IPS-11a (cell line): Measurements from ENCODE around the gene HJV.

Experiments
- H3K4me3 ChIP-seq: one replicate; pipeline ENCODE4 v1.5.1; 2013; ENCODE audit warnings: low read depth, low read length, control low read depth

HJV gene

DNA sequence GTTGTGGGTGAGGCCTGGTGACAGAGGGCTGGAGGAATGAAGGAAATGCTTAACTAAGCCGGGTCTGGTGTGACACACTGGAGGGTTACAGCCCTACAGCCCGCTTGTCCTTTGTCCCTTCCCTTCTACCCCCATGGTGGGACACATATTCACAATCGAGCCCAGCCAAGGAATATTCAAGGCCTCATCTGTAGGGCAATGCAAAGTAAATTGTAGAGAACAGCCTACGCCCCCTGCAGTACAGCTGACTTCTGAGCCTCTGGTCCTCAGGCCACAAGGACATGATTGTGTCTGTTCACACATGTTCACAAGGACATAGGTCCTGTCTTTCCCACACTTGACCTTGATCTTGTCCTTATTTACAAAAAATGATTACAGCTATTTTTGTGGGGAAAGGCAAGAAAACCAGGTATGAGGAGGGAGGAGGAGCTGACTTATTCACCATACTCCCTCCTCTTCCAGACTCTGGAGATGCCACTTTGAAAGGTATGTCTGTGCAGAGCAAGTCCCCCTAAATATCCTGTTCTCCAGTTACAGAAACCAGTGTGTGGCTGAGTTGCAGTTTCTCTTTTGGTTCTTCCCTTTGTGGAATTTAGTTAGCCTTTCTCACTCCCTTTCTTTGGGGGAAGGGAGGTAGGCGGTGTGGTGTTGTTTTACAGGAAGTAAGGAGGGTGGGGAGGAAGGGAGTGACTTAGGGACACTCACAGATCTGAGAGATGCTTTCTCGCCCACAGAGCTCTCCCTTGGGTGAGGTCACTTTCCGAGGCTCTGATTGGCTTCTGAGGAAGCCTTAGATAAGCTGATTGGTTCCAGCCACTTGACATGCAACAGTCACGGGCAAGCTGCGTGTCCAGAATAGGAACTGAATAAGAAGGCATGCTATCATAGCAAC, 42.4 kb downstream of the HJV start:
- no peak overlapping the region for H3K4me3 ChIP-seq

DNA sequence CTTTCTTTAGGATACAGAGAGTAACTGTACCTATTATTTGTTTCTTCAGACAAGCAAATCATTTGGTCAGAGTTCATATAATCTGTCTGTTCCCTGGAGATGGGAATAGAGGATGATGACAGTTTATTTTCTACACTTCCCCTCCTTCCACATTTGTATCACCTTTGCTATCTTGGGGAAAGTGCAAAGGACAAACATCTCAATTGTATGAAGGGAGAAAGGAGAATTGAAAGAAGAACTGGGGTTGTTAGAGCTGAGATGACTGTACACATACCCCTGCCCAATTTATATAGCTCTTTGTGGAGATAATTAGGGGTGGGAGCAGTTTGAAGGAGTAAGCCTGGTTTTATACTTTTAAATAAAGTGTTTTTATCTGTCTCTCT, 43.1 kb downstream of the HJV start:
- H3K4me3 ChIP-seq = no peak overlapping the region

DNA sequence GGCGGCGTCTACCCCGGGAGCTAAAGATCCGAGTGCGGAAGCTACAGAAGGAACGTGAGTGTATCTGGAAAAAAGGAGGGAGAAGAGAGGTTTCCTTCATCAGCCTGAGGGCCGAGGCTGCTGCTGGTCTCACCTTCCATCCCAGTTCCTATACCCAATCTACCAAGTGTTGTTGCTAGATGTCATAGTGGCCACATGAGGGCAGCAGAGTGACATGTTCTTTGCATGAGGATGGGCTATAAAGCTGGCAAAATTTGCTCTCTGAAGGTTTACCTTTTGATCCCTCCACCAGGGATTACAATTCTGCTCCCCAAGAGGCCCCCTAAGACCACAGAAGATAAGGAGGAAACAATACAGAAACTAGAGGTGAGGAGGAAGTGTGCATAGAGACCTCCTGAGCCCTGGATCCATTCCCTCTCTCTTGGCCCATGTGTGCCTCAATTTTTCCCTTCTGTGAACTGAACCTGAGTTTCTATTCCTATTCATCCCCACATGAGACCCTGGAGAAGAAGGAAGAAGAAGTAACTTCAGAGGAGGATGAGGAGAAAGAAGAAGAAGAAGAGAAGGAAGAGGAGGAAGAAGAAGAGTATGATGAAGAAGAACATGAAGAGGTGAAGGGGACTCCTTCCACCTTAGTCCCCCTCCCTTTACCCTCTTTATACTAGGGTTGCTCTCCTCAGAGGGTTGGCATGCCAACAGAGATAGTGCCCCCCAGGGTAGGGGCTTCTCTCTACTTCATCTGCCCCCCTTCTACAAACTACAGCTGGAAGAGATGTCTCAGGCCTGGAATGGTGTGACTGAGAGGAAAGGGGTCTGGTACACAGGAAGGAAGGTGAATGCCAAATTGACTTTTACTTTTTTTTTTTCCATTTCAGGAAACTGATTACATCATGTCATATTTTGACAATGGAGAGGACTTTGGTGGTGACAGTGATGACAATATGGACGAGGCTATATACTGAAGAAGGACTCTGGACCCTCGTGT, 43.8 kb downstream of the HJV start:
- no peak overlapping the region for H3K4me3 ChIP-seq

DNA sequence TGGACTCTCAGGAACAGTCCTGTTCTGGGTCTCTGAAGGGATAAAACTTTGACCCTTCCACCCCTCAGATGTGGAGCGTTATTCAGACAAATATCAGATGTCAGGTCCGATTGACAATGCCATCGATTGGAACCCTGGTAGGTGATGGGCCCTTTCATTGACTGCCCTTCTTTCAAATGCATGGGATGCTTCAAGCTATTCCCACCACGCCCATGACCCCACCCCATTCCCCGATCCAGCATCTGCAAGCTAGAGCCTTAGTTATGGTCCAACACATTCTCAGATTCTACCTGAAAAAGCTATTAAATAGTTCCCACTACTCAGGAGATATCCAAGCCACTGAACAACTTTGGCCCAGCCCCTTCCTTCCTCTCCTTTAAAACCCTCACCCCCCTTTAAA, 44.5 kb downstream of the HJV start:
- H3K4me3 ChIP-seq = no peak overlapping the region

DNA sequence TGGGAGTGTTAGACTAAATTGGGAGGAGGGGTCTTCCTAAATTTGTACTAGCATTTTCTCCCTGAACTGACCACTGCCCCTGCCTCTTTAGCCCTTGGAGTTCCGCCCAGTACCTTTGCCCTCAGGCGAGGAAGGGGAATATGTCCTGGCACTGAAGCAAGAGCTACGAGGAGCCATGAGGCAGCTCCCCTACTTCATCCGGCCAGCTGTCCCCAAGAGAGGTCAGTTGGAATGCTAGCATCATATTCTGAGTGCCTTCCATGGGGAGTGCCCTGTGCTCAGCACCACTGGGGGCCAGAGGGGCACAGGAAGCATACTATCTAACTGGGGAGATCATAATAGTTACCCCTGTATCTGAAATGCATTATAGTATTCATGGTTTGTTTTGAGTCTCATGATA, 46.3 kb downstream of the HJV start:
- H3K4me3 ChIP-seq = no peak overlapping the region

DNA sequence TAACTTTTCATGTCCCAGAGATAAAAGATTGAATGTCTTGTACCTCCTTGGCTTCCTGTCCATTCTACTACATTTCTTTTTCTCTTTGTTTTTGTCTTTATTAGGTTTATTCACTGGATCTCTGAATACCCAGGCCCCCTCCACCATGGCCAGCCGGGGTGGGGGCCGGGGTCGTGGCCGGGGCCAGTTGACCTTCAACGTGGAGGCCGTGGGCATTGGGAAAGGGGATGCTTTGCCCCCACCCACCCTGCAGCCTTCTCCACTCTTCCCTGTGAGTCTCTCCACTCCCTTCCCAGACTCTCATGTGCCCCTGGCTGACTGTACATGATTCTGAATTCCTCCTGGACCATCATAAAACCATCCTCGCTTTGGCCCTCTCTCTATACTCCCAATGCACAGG, 46.8 kb downstream of the HJV start:
- H3K4me3 ChIP-seq = no peak overlapping the region

DNA sequence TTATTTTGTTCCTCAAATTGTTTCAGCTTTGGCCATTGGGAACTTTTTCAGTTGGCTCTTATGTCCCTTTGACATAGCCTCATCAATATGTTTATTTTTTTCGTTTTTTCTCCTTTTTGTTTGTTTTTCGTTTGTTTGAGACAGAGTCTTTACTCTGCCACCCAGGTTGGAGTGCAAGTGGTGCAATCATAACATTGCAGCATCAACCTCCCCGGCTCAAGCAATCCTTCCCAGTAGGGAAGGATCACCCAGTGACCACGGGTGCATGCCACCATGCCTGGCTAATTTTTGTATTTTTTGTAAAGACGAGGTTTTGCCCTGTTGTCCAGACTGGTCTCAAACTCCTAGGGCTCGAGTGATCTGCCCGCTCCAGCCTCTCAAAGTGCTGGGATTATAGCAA, 49.0 kb downstream of the HJV start:
- no peak overlapping the region for H3K4me3 ChIP-seq
